Right cardiac atrium (tissue), 5 donors: ENCODE data around the gene ITGB5. TPM values are rescaled to one million over a fixed set of nuclear protein-coding genes. Genes with fewer than 3 reads are reported as not detected.
A peak's percentile ranks its signal among the peaks of the same experiment; 100 is the strongest.
"Not testable (repeated sequence)": the region's sequence is repeated elsewhere in the genome, so short reads cannot be mapped to it uniquely, and the experiment has no call there.

Experiments used
- ATAC-seq, 2 donors: fragments of 200-7000 bp; cut with Tn5 transposase; one replicate each; pipeline versions ENCODE4 v1.8.0 to v1.9.1; 2020; ENCODE audit warnings: moderate library complexity in 2 of 2, mild to moderate bottlenecking in 1 of 2
- DNase-seq, 3 donors: peaks; one replicate each; pipeline ENCODE4 v3.0.0-alpha.2; 2020
- H3K27ac ChIP-seq: one replicate; pipeline ENCODE4 v1.5.1; 2013; ENCODE audit warnings: mild to moderate bottlenecking, low read length, control low read depth, moderate library complexity
- H3K27me3 ChIP-seq: one replicate; pipeline ENCODE4 v1.6.1; 2013; ENCODE audit not compliant: control insufficient read depth, insufficient read depth
- H3K4me1 ChIP-seq: one replicate; pipeline ENCODE4 v1.6.1; 2013; ENCODE audit warnings: low read length; ENCODE audit not compliant: control insufficient read depth, insufficient read depth
- H3K4me3 ChIP-seq: one replicate; pipeline ENCODE4 v1.5.1; 2013; ENCODE audit warnings: low read length, control low read depth
- H3K9me3 ChIP-seq: one replicate; pipeline ENCODE4 v1.6.1; 2013; ENCODE audit warnings: low read length; ENCODE audit not compliant: control insufficient read depth
- WGBS: extraction: QIAGEN DNeasy Blood & Tissue Kit; methylation state at CpG from one replicate; pipeline ENCODE4 v1.1.7; 2013; 5-methylcytosine and 5-hydroxymethylcytosine counted together
- intact Hi-C, 4 donors: fragments of 100-400 bp; cut with DNase I; formaldehyde crosslinking; loops; one replicate each; pipeline versions ENCODE4 v1.11.0 to v1.14.0; 2022 to 2023
- polyA plus RNA-seq: library from polyadenylated mRNA; stranded (reverse); fragments of 200-250 nt; gene quantifications from one replicate; pipeline ENCODE4 v1.2.3, GENCODE V29; 2013
- total RNA-seq, 4 donors: library from RNA; stranded (reverse); fragmentation: NEBNext Ultra II Directional; extraction: Animal tissue kit (Norgen Biotek cat#: 25700); gene quantifications; one replicate each; pipeline ENCODE4 v1.2.1, GENCODE V29; 2021
- donor health status: healthy with polysubstance abuse.
- donor health status: DM: no; HTN: yes; CAD: no.
- donor health status: DM: no; HTN: no; CAD: no.
- donor health status: DM: no; HTN: yes; CAD: no; lungs with severe emphysema.
- donor health status: DM: yes; HTN: yes; CAD: no.

The ITGB5 gene
- total and polyA plus RNA-seq, 5 donors: 39.0 to 170 (median 115) TPM

GRCh38 chr3:124797426-124797945 is 89.7 kb downstream of the ITGB5 start:
- no peaks in the 10 kb centered on the region for H3K27me3 ChIP-seq
- no peak for ATAC-seq
- no peak for DNase-seq
- no peak overlapping the region for H3K27ac ChIP-seq
- intact Hi-C loops: no loop called here
- H3K9me3 ChIP-seq: no peaks in the 10 kb centered on the region
- H3K4me3 ChIP-seq: no peak overlapping the region
- H3K4me1 ChIP-seq: peaks cover 24% of the 10 kb centered on the region
- WGBS: 77% methylated on average over 4 of the region's 4 CpGs

GRCh38 chr3:124796477-124796876 is 90.7 kb downstream of the ITGB5 start:
- intact Hi-C loops: no loop called here
- H3K4me3 ChIP-seq: no peak overlapping the region
- ATAC-seq (no peak), DNase-seq (no peak)
- peaks cover 21% of the 10 kb centered on the region for H3K4me1 ChIP-seq
- H3K9me3 ChIP-seq: no peaks in the 10 kb centered on the region
- WGBS: 92% methylated on average over 19 of the region's 19 CpGs
- no peak overlapping the region for H3K27ac ChIP-seq
- no peaks in the 10 kb centered on the region for H3K27me3 ChIP-seq

- ATAC-seq (peak in 1 of 2 donors; percentile 12), DNase-seq (no peak)
- WGBS: 71% methylated on average over 6 of the region's 6 CpGs
- H3K4me3 ChIP-seq: no peak overlapping the region
- no peaks in the 10 kb centered on the region for H3K27me3 ChIP-seq
- intact Hi-C loops: no loop called here
- no peaks in the 10 kb centered on the region for H3K9me3 ChIP-seq
- peak overlapping the region; percentile 26 for H3K27ac ChIP-seq
- H3K4me1 ChIP-seq: peaks cover 6% of the 10 kb centered on the region
Measured at GRCh38 chr3:124793054-124793739, 94.0 kb downstream of the ITGB5 start.

- Histone ChIP-seq H3K27me3 (no peaks in the 10 kb centered on the region), H3K4me1 (peaks cover 9% of the 10 kb centered on the region), H3K4me3 (no peak overlapping the region), H3K9me3 (no peaks in the 10 kb centered on the region), H3K27ac (peak overlapping the region; percentile 66)
- 75% methylated on average over 7 of the region's 7 CpGs for WGBS
- intact Hi-C loops: no loop called here
- DNase-seq: no peak
- no peak for ATAC-seq
Measured at GRCh38 chr3:124792341-124793040, 94.7 kb downstream of the ITGB5 start.

- H3K4me1 ChIP-seq: peaks cover 11% of the 10 kb centered on the region
- 42% methylated on average over 8 of the region's 8 CpGs for WGBS
- H3K27me3 ChIP-seq: no peaks in the 10 kb centered on the region
Measured at GRCh38 chr3:124791639-124792151, 95.5 kb downstream of the ITGB5 start.

GRCh38 chr3:124791142-124791541 is 96.0 kb downstream of the ITGB5 start:
- Histone ChIP-seq H3K9me3 (no peaks in the 10 kb centered on the region), H3K4me1 (peaks cover 14% of the 10 kb centered on the region), H3K4me3 (no peak overlapping the region), H3K27me3 (no peaks in the 10 kb centered on the region), H3K27ac (peak overlapping the region; percentile 66)
- ATAC-seq: no peak
- intact Hi-C loops: no loop called here
- no peak for DNase-seq
- WGBS: 79% methylated on average over 4 of the region's 4 CpGs

More at GRCh38 chr3:124791639-124792151, 95.5 kb downstream of the ITGB5 start:
- H3K27ac ChIP-seq: peak overlapping the region; percentile 66
- H3K4me3 ChIP-seq: no peak overlapping the region
- DNase-seq (peak in 1 of 3 donors; percentile 76), ATAC-seq (peak; percentile 59 to 75)
- no peaks in the 10 kb centered on the region for H3K9me3 ChIP-seq
- intact Hi-C loops: no loop called here

GRCh38 chr3:124789103-124789502 is 98.1 kb downstream of the ITGB5 start:
- H3K27me3 ChIP-seq, intact Hi-C loops: not testable (repeated sequence)

GRCh38 chr3:124788254-124788745 is 98.9 kb downstream of the ITGB5 start:
- no peaks in the 10 kb centered on the region for H3K9me3 ChIP-seq
- ATAC-seq (no peak), DNase-seq (no peak)
- intact Hi-C loops: no loop called here
- H3K4me3 ChIP-seq: no peak overlapping the region
- no peak overlapping the region for H3K27ac ChIP-seq
- peaks cover 14% of the 10 kb centered on the region for H3K4me1 ChIP-seq
- no peaks in the 10 kb centered on the region for H3K27me3 ChIP-seq
- WGBS: 71% methylated on average over 2 of the region's 2 CpGs

More at GRCh38 chr3:124789103-124789502, 98.1 kb downstream of the ITGB5 start:
- WGBS: 50% methylated on average over 3 of the region's 5 CpGs
- H3K4me3 ChIP-seq, ATAC-seq, H3K27ac ChIP-seq, H3K9me3 ChIP-seq, DNase-seq: not testable (repeated sequence)
- H3K4me1 ChIP-seq: peaks cover 14% of the 10 kb centered on the region

- WGBS: 79% methylated on average over 3 of the region's 3 CpGs
- Histone ChIP-seq H3K27me3 (no peaks in the 10 kb centered on the region), H3K27ac (no peak overlapping the region), H3K4me3 (no peak overlapping the region), H3K9me3 (no peaks in the 10 kb centered on the region), H3K4me1 (peaks cover 14% of the 10 kb centered on the region)
- DNase-seq (no peak), ATAC-seq (no peak)
- intact Hi-C loops: no loop called here
Measured at GRCh38 chr3:124787476-124788195, 99.5 kb downstream of the ITGB5 start.

- DNase-seq (no peak), ATAC-seq (peak; percentile 23 to 67)
- peak overlapping the region; percentile 25 for H3K27ac ChIP-seq
- 56% methylated on average over 6 of the region's 6 CpGs for WGBS
- intact Hi-C loops: no loop called here
- H3K4me3 ChIP-seq: no peak overlapping the region
- H3K9me3 ChIP-seq: no peaks in the 10 kb centered on the region
- peaks cover 19% of the 10 kb centered on the region for H3K4me1 ChIP-seq
- no peaks in the 10 kb centered on the region for H3K27me3 ChIP-seq
Measured at GRCh38 chr3:124786511-124787241, 100.5 kb downstream of the ITGB5 start.
